ENCODE measurements around the gene ZBTB7C.

DNA sequence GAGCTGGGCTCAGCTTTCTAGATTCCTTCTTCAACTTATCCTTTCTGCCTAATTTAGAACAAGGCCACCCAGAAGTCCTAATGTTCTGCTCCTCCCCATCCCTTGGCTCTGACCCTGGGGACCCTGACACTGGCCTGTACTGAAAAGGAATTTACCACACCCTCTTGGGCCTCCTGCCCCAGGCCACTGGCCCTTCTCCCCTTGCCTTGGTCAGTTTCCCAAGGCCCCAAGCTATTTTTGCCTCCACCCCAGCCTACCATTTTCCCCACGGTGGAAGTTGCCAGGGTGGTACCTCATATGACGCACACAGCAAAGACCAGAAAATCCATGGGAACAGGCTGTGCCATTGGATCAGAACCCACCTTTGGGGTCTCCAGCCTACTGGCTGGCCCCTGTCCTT lies 72.1 kb downstream of the ZBTB7C start:
- TF ChIP-seq ZNF274 (IDR thresholded peaks at IDR 0.05; ENCODE audit: borderline replicate concordance, extremely low read depth, low read length) (no peak), KDM1A (IDR thresholded peaks at IDR 0.05; ENCODE audit: borderline replicate concordance, low read length) (no peak), EGR1 (IDR thresholded peaks at IDR 0.05; ENCODE audit: borderline replicate concordance, low read depth, low read length) (no peak), POLR2AphosphoS5 (IDR thresholded peaks at IDR 0.05; ENCODE audit: low read depth, low read length) (no peak), EP300 (IDR thresholded peaks at IDR 0.05; ENCODE audit: borderline replicate concordance in 1 of 2, low read depth in 2 of 2, low read length in 2 of 2) (no peak), USF2 (IDR thresholded peaks at IDR 0.05; ENCODE audit: low read length) (no peak), MAFK (IDR thresholded peaks at IDR 0.05; ENCODE audit: low read depth, low read length) (no peak)
- TF ChIP-seq, protein P1, sequence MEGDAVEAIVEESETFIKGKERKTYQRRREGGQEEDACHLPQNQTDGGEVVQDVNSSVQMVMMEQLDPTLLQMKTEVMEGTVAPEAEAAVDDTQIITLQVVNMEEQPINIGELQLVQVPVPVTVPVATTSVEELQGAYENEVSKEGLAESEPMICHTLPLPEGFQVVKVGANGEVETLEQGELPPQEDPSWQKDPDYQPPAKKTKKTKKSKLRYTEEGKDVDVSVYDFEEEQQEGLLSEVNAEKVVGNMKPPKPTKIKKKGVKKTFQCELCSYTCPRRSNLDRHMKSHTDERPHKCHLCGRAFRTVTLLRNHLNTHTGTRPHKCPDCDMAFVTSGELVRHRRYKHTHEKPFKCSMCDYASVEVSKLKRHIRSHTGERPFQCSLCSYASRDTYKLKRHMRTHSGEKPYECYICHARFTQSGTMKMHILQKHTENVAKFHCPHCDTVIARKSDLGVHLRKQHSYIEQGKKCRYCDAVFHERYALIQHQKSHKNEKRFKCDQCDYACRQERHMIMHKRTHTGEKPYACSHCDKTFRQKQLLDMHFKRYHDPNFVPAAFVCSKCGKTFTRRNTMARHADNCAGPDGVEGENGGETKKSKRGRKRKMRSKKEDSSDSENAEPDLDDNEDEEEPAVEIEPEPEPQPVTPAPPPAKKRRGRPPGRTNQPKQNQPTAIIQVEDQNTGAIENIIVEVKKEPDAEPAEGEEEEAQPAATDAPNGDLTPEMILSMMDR (IDR thresholded peaks at IDR 0.05; ENCODE audit: control extremely low read depth in 1 of 3, insufficient read depth in 1 of 3, low read depth in 1 of 3, low read length in 3 of 3), result no peak
